Activated T-cell treated with anti-CD3 and anti-CD28 coated beads, Interleukin-2, amount 50 U/mL, for 24 hours (primary cell): ENCODE measurements around the gene SH3D19.
"Not testable (repeated sequence)": the region's sequence is repeated elsewhere in the genome, so short reads cannot be mapped to it uniquely, and the experiment has no call there.

Source experiments
- DNase-seq: peaks from one replicate; pipeline ENCODE4 v3.0.0-alpha.2; 2020
- H3K27ac Mint-ChIP-seq: 2 replicates; pipeline ENCODE4 v1.8.0; 2020; ENCODE audit warnings: mild to moderate bottlenecking, mixed read lengths
- H3K27me3 Mint-ChIP-seq: 2 replicates; pipeline ENCODE4 v1.8.0; 2020; ENCODE audit warnings: mixed read lengths
- H3K36me3 Mint-ChIP-seq: 2 replicates; pipeline ENCODE4 v1.8.0; 2020; ENCODE audit warnings: low read depth, mixed read lengths
- H3K4me1 Mint-ChIP-seq: 2 replicates; pipeline ENCODE4 v1.8.0; 2020; ENCODE audit warnings: low read depth, mixed read lengths
- H3K4me3 Mint-ChIP-seq: 2 replicates; pipeline ENCODE4 v1.8.0; 2020; ENCODE audit warnings: mild to moderate bottlenecking, moderate library complexity, mixed read lengths
- H3K9me3 Mint-ChIP-seq: 2 replicates; pipeline ENCODE4 v1.8.0; 2020; ENCODE audit warnings: mixed read lengths

SH3D19 gene

GRCh38 chr4:151268905-151269304, 56.5 kb downstream of the SH3D19 start:
- not testable (repeated sequence) for H3K4me3 Mint-ChIP-seq, DNase-seq, H3K27ac Mint-ChIP-seq, H3K9me3 Mint-ChIP-seq, H3K4me1 Mint-ChIP-seq, H3K27me3 Mint-ChIP-seq, H3K36me3 Mint-ChIP-seq

- Mint-ChIP-seq H3K36me3 (no peaks in the 10 kb centered on the region), H3K9me3 (no peaks in the 10 kb centered on the region), H3K27me3 (peaks cover 5% of the 10 kb centered on the region), H3K27ac (no peak overlapping the region), H3K4me1 (no peaks in the 10 kb centered on the region), H3K4me3 (no peak overlapping the region)
- no peak for DNase-seq
These were observed 57.4 kb downstream of the SH3D19 start for GRCh38 chr4:151267822-151268535.

- no peak for DNase-seq
- H3K27me3 Mint-ChIP-seq = peaks cover 4% of the 10 kb centered on the region
- H3K4me1 Mint-ChIP-seq = no peaks in the 10 kb centered on the region
- no peaks in the 10 kb centered on the region for H3K9me3 Mint-ChIP-seq
- no peak overlapping the region for H3K27ac Mint-ChIP-seq
- H3K36me3 Mint-ChIP-seq = no peaks in the 10 kb centered on the region
- no peak overlapping the region for H3K4me3 Mint-ChIP-seq
These were observed 58.3 kb downstream of the SH3D19 start for GRCh38 chr4:151267104-151267503.

- Mint-ChIP-seq H3K4me3 (no peak overlapping the region), H3K4me1 (no peaks in the 10 kb centered on the region), H3K36me3 (no peaks in the 10 kb centered on the region), H3K27me3 (peaks cover 4% of the 10 kb centered on the region), H3K9me3 (no peaks in the 10 kb centered on the region), H3K27ac (no peak overlapping the region)
- DNase-seq = no peak
These were observed 58.9 kb downstream of the SH3D19 start for GRCh38 chr4:151266497-151266896.

GRCh38 chr4:151263455-151263854, 62.0 kb downstream of the SH3D19 start:
- H3K9me3 Mint-ChIP-seq = no peaks in the 10 kb centered on the region
- peaks cover 10% of the 10 kb centered on the region for H3K27me3 Mint-ChIP-seq
- H3K4me1 Mint-ChIP-seq = no peaks in the 10 kb centered on the region
- no peak for DNase-seq
- no peaks in the 10 kb centered on the region for H3K36me3 Mint-ChIP-seq
- H3K27ac Mint-ChIP-seq = no peak overlapping the region
- no peak overlapping the region for H3K4me3 Mint-ChIP-seq

- no peak overlapping the region for H3K4me3 Mint-ChIP-seq
- peaks cover 6% of the 10 kb centered on the region for H3K27me3 Mint-ChIP-seq
- H3K27ac Mint-ChIP-seq = no peak overlapping the region
- H3K36me3 Mint-ChIP-seq = no peaks in the 10 kb centered on the region
- DNase-seq = no peak
- H3K9me3 Mint-ChIP-seq = no peaks in the 10 kb centered on the region
- H3K4me1 Mint-ChIP-seq = no peaks in the 10 kb centered on the region
These were observed 64.9 kb downstream of the SH3D19 start for GRCh38 chr4:151260526-151260925.

- no peak overlapping the region for H3K27ac Mint-ChIP-seq
- no peak overlapping the region for H3K4me3 Mint-ChIP-seq
- DNase-seq = no peak
- H3K27me3 Mint-ChIP-seq = peaks cover 6% of the 10 kb centered on the region
- H3K36me3 Mint-ChIP-seq = no peaks in the 10 kb centered on the region
- H3K9me3 Mint-ChIP-seq = no peaks in the 10 kb centered on the region
- H3K4me1 Mint-ChIP-seq = no peaks in the 10 kb centered on the region
These were observed 65.7 kb downstream of the SH3D19 start for GRCh38 chr4:151259752-151260151.

GRCh38 chr4:151257704-151258103, 67.7 kb downstream of the SH3D19 start:
- no peak overlapping the region for H3K27ac Mint-ChIP-seq
- H3K9me3 Mint-ChIP-seq = no peaks in the 10 kb centered on the region
- H3K4me1 Mint-ChIP-seq = no peaks in the 10 kb centered on the region
- DNase-seq = no peak
- no peak overlapping the region for H3K4me3 Mint-ChIP-seq
- no peaks in the 10 kb centered on the region for H3K36me3 Mint-ChIP-seq
- peaks cover 6% of the 10 kb centered on the region for H3K27me3 Mint-ChIP-seq

GRCh38 chr4:151256134-151256533, 69.3 kb downstream of the SH3D19 start:
- H3K9me3 Mint-ChIP-seq = no peaks in the 10 kb centered on the region
- H3K4me3 Mint-ChIP-seq = no peak overlapping the region
- DNase-seq = no peak
- H3K27me3 Mint-ChIP-seq = peaks cover 6% of the 10 kb centered on the region
- no peaks in the 10 kb centered on the region for H3K36me3 Mint-ChIP-seq
- H3K27ac Mint-ChIP-seq = no peak overlapping the region
- no peaks in the 10 kb centered on the region for H3K4me1 Mint-ChIP-seq

GRCh38 chr4:151255680-151256079, 69.7 kb downstream of the SH3D19 start:
- not testable (repeated sequence) for H3K27ac Mint-ChIP-seq, H3K36me3 Mint-ChIP-seq, DNase-seq, H3K4me3 Mint-ChIP-seq, H3K4me1 Mint-ChIP-seq, H3K9me3 Mint-ChIP-seq, H3K27me3 Mint-ChIP-seq

GRCh38 chr4:151255226-151255625, 70.2 kb downstream of the SH3D19 start:
- H3K4me3 Mint-ChIP-seq, H3K27me3 Mint-ChIP-seq, H3K36me3 Mint-ChIP-seq, H3K4me1 Mint-ChIP-seq, H3K27ac Mint-ChIP-seq, DNase-seq, H3K9me3 Mint-ChIP-seq: not testable (repeated sequence)

GRCh38 chr4:151251603-151252304, 73.7 kb downstream of the SH3D19 start:
- Mint-ChIP-seq H3K36me3 (no peaks in the 10 kb centered on the region), H3K4me3 (no peak overlapping the region), H3K27me3 (peaks cover 3% of the 10 kb centered on the region), H3K4me1 (no peaks in the 10 kb centered on the region), H3K9me3 (no peaks in the 10 kb centered on the region), H3K27ac (no peak overlapping the region)
- DNase-seq = no peak

- Mint-ChIP-seq H3K9me3 (no peaks in the 10 kb centered on the region), H3K27ac (no peak overlapping the region), H3K36me3 (no peaks in the 10 kb centered on the region), H3K27me3 (peaks cover 3% of the 10 kb centered on the region), H3K4me1 (no peaks in the 10 kb centered on the region), H3K4me3 (no peak overlapping the region)
- DNase-seq = no peak
These were observed 74.7 kb downstream of the SH3D19 start for GRCh38 chr4:151250706-151251105.

- Mint-ChIP-seq H3K36me3 (no peaks in the 10 kb centered on the region), H3K9me3 (no peaks in the 10 kb centered on the region), H3K4me3 (no peak overlapping the region), H3K27ac (no peak overlapping the region), H3K4me1 (no peaks in the 10 kb centered on the region), H3K27me3 (peaks cover 3% of the 10 kb centered on the region)
- DNase-seq = no peak
These were observed 76.9 kb downstream of the SH3D19 start for GRCh38 chr4:151248519-151248918.

- Mint-ChIP-seq H3K27ac (no peak overlapping the region), H3K36me3 (no peaks in the 10 kb centered on the region), H3K9me3 (no peaks in the 10 kb centered on the region), H3K4me1 (no peaks in the 10 kb centered on the region), H3K27me3 (peaks cover 3% of the 10 kb centered on the region), H3K4me3 (no peak overlapping the region)
- DNase-seq = no peak
These were observed 78.0 kb downstream of the SH3D19 start for GRCh38 chr4:151247395-151247794.
